LNCaP clone FGC (cell line): ENCODE data around the gene ADAMTS7.
"Not testable (repeated sequence)": the region's sequence is repeated elsewhere in the genome, so short reads cannot be mapped to it uniquely, and the experiment has no call there.

Experiments
- DNase-seq: peaks from one replicate; pipeline ENCODE4 v3.0.0-alpha.2; 2011; ENCODE audit warnings: low read depth
- H3K4me3 ChIP-seq: 2 replicates; pipeline ENCODE4 v1.5.1; 2011; ENCODE audit warnings: mild to moderate bottlenecking, low read depth, low read length, control low read depth
- TF ChIP-seq, protein P1 (sequence below): IDR thresholded peaks from 2 replicates; pipeline ENCODE4 v1.5.1; 2012; ENCODE audit warnings: mild to moderate bottlenecking; ENCODE audit not compliant: control insufficient read depth, insufficient read depth; ENCODE audit errors: extremely low read depth

Gene ADAMTS7

GRCh38 chr15:78761891-78762385 is 49.3 kb downstream of the ADAMTS7 start:
- DNase-seq = no peak
- no peak overlapping the region for H3K4me3 ChIP-seq
- TF ChIP-seq, protein P1, sequence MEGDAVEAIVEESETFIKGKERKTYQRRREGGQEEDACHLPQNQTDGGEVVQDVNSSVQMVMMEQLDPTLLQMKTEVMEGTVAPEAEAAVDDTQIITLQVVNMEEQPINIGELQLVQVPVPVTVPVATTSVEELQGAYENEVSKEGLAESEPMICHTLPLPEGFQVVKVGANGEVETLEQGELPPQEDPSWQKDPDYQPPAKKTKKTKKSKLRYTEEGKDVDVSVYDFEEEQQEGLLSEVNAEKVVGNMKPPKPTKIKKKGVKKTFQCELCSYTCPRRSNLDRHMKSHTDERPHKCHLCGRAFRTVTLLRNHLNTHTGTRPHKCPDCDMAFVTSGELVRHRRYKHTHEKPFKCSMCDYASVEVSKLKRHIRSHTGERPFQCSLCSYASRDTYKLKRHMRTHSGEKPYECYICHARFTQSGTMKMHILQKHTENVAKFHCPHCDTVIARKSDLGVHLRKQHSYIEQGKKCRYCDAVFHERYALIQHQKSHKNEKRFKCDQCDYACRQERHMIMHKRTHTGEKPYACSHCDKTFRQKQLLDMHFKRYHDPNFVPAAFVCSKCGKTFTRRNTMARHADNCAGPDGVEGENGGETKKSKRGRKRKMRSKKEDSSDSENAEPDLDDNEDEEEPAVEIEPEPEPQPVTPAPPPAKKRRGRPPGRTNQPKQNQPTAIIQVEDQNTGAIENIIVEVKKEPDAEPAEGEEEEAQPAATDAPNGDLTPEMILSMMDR = no peak

DNA sequence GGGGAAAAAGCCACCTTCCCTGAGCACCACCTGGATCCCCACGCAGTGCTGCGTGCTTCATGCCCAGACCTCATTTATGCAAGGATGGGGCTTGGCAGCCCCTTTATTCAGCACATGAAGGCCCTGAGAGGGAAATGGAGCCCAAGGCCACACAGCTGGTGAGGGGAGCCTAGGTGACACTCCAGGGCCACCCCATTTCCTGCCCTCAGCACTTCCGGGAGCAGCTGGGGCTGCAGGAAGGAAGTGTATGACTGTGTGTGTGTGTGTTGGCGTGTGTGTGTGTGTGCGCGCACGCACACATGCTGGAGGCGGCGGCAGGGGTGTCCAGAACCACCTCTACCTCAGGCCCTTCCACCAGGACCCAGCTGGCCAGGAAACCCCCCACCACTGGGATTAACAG is 49.8 kb downstream of the ADAMTS7 start:
- not testable (repeated sequence) for H3K4me3 ChIP-seq, DNase-seq

- DNase-seq = no peak
- TF ChIP-seq, protein P1 = no peak
- H3K4me3 ChIP-seq = no peak overlapping the region
Observed at GRCh38 chr15:78761020-78761419, 50.2 kb downstream of the ADAMTS7 start.

GRCh38 chr15:78760091-78760882 is 51.0 kb downstream of the ADAMTS7 start:
- not testable (repeated sequence) for DNase-seq, H3K4me3 ChIP-seq

DNA sequence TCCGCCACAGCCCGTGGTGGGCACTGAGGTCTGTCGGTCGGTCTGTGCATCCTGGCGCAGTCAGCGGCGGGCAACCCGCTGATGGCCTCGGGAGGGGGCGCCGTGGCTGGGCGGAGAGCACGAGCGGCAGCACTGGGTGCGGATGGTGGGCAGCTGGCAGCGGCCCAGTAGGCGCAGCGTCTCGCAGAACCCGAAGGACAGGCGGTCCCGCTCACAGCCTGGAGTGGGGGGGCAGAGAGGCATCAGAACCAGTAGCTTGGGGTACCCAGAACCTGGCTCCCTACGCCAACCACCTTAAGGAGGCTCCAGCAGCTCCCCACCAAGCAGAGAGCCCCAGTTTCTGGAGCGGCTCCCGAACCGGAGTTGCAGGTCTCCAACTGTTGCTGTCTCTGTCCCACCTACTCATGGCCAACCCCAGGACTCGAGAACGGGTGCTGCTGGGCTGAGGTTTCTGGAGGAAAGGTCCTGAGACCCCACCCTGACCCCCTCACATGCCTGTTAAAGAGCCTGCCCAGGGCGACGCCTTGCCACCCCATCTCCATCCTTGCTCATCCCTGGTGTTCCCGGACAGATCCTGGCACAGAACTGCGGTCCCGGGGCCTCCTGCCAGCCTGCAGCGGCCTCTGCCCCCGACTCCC is 51.8 kb downstream of the ADAMTS7 start:
- not testable (repeated sequence) for DNase-seq, H3K4me3 ChIP-seq

DNA sequence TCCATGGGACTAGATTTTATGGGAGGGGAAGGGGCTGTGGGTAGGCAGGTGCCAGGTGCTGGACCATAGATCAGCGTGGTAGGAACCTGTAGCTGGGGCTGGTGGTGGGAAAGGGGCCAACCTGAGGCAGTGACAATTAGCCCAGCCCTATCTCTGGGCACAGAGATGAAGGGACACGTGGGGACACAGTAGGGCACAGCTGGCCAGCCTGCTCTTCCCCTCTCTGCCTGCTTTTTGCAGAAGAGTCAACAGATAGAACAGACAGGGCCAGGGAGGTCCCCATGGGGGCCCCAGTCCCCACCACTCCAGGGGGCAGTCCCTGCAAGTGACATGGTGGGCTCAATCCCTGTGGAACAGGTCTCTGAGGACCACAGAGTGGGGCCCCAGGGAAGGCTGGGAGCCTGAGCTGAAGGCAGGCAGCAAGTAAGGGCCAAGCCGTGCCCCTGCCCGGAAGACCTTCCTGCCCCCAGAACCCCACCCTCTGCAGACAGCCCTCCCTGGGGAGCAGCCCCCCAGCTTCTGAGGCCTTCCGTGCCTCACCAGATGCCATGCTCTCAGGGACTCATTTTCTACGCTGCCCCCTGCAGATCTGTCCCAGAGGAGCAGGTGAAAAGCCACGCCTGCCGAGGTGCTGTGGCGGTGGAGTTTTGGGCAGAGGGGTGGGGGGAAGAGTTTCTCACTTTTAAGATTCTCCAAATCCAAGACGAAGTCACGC is 52.6 kb downstream of the ADAMTS7 start:
- DNase-seq, H3K4me3 ChIP-seq: not testable (repeated sequence)

DNA sequence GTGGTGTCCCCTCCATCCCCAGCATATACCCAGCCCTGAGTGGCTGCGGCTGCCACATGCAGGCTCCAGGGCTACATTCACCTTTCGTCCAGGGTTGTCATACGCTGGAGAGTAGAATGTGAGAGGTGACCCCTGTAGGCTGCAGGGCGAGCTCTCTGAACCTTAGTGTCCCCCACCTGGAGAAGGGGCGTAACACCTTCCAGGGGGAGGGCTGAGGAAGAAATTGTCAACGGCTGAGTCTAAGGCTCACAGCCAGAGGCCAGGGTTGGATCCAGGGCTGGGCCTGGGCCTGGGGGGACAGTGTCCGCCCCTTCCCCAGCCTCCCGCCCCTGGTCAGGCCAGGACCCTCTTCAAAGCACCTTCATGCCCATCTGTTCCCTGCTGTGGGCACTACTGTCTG is 53.2 kb downstream of the ADAMTS7 start:
- H3K4me3 ChIP-seq, DNase-seq: not testable (repeated sequence)

- no peak for DNase-seq
- H3K4me3 ChIP-seq = no peak overlapping the region
- TF ChIP-seq, protein P1 = no peak
Observed at GRCh38 chr15:78757636-78757905, 53.7 kb downstream of the ADAMTS7 start.

GRCh38 chr15:78756781-78757635 is 54.3 kb downstream of the ADAMTS7 start:
- not testable (repeated sequence) for H3K4me3 ChIP-seq, DNase-seq
